OCI-LY7 (cell line): ENCODE results near the gene FBP1. TPM values are rescaled to one million over a fixed set of nuclear protein-coding genes. Genes with fewer than 3 reads are reported as not detected.
A peak's percentile ranks its signal among the peaks of the same experiment; 100 is the strongest.

Source experiments
- Bru-seq: library from RNA; stranded (reverse); fragments of 400-500 nt; gene quantifications from one replicate; lab custom pipeline; 2021; lab: Mats Ljungman, UMichigan
- BruChase-seq, 2 experiments: library from RNA; stranded (reverse); fragments of 400-500 nt; gene quantifications; one replicate each; lab custom pipeline; 2021; lab: Mats Ljungman, UMichigan
- BruUV-seq: library from RNA; stranded (reverse); fragments of 400-500 nt; replicated peaks from 2 replicates; lab custom pipeline; 2021; lab: Mats Ljungman, UMichigan
- CTCF ChIA-PET: fragments of 300-600 bp; sonication (Branson Sonifier 250); formaldehyde crosslinking; loops from one replicate; lab custom pipeline; 2022; ENCODE audit warnings: antibody characterized with exemption; ENCODE audit not compliant: unreplicated experiment; lab: Charles Lee
- POLR2A ChIA-PET: fragments of 300-600 bp; sonication (Branson Sonifier 250); formaldehyde crosslinking; loops from one replicate; lab custom pipeline; 2022; ENCODE audit warnings: antibody characterized with exemption; lab: Charles Lee
- DNase-seq: peaks from one replicate; pipeline ENCODE4 v3.0.0-alpha.2; 2015; ENCODE audit warnings: low spot score
- H2AFZ ChIP-seq: fragments of 200-600 bp; sonication (generic), shearing (Covaris generic); 2 replicates; pipeline ENCODE4 v1.6.1; 2014; ENCODE audit warnings: mild to moderate bottlenecking, antibody characterized with exemption, low read length, moderate library complexity
- H3K27ac ChIP-seq: fragments of 200-600 bp; sonication (generic); 2 replicates; pipeline ENCODE4 v1.5.1; 2014; ENCODE audit warnings: mixed run types, low read depth, mild to moderate bottlenecking, moderate library complexity, low read length, inconsistent platforms; ENCODE audit not compliant: poor library complexity, severe bottlenecking
- H3K36me3 ChIP-seq: fragments of 200-600 bp; sonication (generic); 2 replicates; pipeline ENCODE4 v1.6.1; 2014; ENCODE audit warnings: mild to moderate bottlenecking, antibody characterized with exemption, low read length, moderate library complexity, mixed read lengths; ENCODE audit not compliant: insufficient read depth
- H3K4me1 ChIP-seq: fragments of 200-600 bp; sonication (generic); 2 replicates; pipeline ENCODE4 v1.5.1; 2014; ENCODE audit warnings: mild to moderate bottlenecking, low read length; ENCODE audit not compliant: insufficient read depth, poor library complexity, severe bottlenecking
- H3K4me2 ChIP-seq: fragments of 200-600 bp; sonication (generic); 2 replicates; pipeline ENCODE4 v1.6.1; 2014; ENCODE audit warnings: mild to moderate bottlenecking, low read length
- H3K4me3 ChIP-seq: fragments of 200-600 bp; sonication (generic); 2 replicates; pipeline ENCODE4 v1.5.1; 2014; ENCODE audit warnings: mild to moderate bottlenecking, low read depth, low read length; ENCODE audit not compliant: poor library complexity, severe bottlenecking
- H3K79me2 ChIP-seq: fragments of 200-600 bp; sonication (generic); 2 replicates; pipeline ENCODE4 v1.6.1; 2016; ENCODE audit warnings: low read depth, mild to moderate bottlenecking, low read length, moderate library complexity, mixed read lengths; ENCODE audit not compliant: insufficient read depth
- H3K9me2 ChIP-seq: fragments of 200-600 bp; sonication (generic); 2 replicates; pipeline ENCODE4 v1.6.1; 2016; ENCODE audit warnings: mild to moderate bottlenecking, low read length, mixed read lengths; ENCODE audit not compliant: insufficient read depth
- H3K9me3 ChIP-seq: fragments of 200-600 bp; sonication (generic); 2 replicates; pipeline ENCODE4 v1.6.1; 2014; ENCODE audit warnings: mild to moderate bottlenecking, mixed run types, low read length, mixed read lengths
- H4K20me1 ChIP-seq: fragments of 200-600 bp; sonication (generic); 2 replicates; pipeline ENCODE4 v1.6.1; 2014; ENCODE audit warnings: mild to moderate bottlenecking, antibody characterized with exemption, low read length, moderate library complexity, mixed read lengths; ENCODE audit not compliant: insufficient read depth
- EZH2phosphoT487 ChIP-seq: fragments of 200-600 bp; sonication (generic); IDR thresholded peaks from 2 replicates; pipeline ENCODE4 v1.6.1; 2018; ENCODE audit warnings: low read depth, borderline replicate concordance, mild to moderate bottlenecking, mixed run types, antibody characterized with exemption, low read length, moderate library complexity, mixed read lengths
- intact Hi-C: fragments of 100-400 bp; cut with micrococcal nuclease; formaldehyde crosslinking; loops from one replicate; pipeline ENCODE4 v1.10.0; 2022; ENCODE audit not compliant: unreplicated experiment
- long read RNA-seq: library from polyadenylated mRNA; stranded (forward); transcript quantifications from one replicate; pipeline ENCODE4 v2.0.0, GENCODE V29; 2022
- total RNA-seq, 2 experiments: library from RNA; depleted of rRNA in 1 of 2; stranded (reverse); fragments of >200 nt in 1 of 2; shearing (Covaris generic) in 1 of 2; gene quantifications; 2 replicates each; pipeline ENCODE4 v1.2.3, GENCODE V29; 2014 to 2022
- TF ChIP-seq, protein P1 (sequence below): fragments of 200-600 bp; sonication (generic); conservative IDR thresholded peaks from 2 replicates; pipeline ENCODE4 v1.5.1; 2014; ENCODE audit warnings: mild to moderate bottlenecking, antibody characterized with exemption, low read length, moderate library complexity, mixed read lengths

FBP1 gene
- total RNA-seq (2014; rRNA removed; shearing (Covaris generic)) (70.0 and 79.1 TPM in 2 replicates), total RNA-seq (2022) (63.9 and 94.1 TPM in 2 replicates), Bru-seq, nascent RNA (percentile 44 among the genes with signal in this experiment), BruChase-seq, experiment 1, labeled RNA remaining after a 6-hour chase (percentile 45 among the genes with signal in this experiment), BruChase-seq, experiment 2, labeled RNA remaining after a 2-hour chase (percentile 42 among the genes with signal in this experiment)
- long read RNA-seq, partial matches to known transcripts, result 93 of 100 reads
- long read RNA-seq, other reads (novel, unspliced or antisense), result 6 of 100 reads

DNA sequence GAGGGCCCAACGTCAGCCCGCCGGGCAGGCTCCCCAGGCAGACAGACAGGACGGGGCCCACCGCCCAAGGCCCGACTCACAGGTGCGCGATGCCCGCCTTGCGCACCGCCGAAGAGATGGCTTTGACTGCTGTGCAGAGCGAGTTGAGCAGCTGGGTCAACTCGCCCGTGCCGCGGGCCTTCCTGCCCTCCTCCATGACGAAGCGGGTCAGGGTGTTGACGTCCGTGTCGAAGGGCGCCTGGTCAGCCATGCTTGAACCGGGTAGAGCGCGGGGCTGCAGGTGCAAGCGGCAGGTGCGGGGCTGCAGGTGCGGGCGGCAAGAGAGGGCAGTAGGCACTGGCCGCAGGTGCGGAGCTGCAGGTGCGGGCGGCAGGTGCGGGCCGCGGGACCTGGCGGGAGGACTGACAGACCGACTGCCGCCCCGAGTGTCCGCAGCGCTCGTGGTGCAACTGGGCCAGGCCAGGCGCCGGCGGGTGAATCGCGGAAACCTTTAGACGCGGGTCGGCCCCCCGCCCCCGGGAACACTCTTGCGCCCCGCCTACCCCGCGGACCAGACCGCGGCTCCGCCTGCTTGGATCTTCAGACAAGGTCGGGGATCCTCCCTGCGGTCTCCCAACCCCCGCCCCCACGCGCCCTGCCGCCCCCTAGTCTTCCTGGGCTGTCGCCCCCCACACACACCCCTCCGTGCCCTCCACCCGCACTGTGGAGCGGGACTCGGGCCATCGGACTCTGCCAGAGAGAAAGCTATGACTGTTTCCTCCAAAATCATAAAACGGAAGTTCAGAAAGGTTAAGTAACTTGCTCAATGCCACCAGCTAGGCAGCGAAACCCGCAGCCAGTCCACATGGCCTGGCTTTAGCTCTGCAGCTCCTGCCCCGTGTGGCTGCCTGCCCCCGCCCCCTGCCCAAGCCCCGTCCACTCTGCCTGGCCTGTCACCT is at the start of gene FBP1:
Gene FBP1, minus strand, starts transcription at position 458 of the 938 bp plus-strand sequence. Its CDS starts 208 bp downstream, at position 250.
- no peaks in the 10 kb centered on the region for H3K9me3 ChIP-seq
- no peaks in the 10 kb centered on the region for H4K20me1 ChIP-seq
- no peak within 1 kb of the TSS for H3K27ac ChIP-seq
- H3K4me3 ChIP-seq, result no peak within 1 kb of the TSS
- DNase-seq, result no peak
- no peaks in the 10 kb centered on the region for H3K9me2 ChIP-seq
- no peaks in the 10 kb centered on the region for H3K36me3 ChIP-seq
- TF ChIP-seq, protein P1, sequence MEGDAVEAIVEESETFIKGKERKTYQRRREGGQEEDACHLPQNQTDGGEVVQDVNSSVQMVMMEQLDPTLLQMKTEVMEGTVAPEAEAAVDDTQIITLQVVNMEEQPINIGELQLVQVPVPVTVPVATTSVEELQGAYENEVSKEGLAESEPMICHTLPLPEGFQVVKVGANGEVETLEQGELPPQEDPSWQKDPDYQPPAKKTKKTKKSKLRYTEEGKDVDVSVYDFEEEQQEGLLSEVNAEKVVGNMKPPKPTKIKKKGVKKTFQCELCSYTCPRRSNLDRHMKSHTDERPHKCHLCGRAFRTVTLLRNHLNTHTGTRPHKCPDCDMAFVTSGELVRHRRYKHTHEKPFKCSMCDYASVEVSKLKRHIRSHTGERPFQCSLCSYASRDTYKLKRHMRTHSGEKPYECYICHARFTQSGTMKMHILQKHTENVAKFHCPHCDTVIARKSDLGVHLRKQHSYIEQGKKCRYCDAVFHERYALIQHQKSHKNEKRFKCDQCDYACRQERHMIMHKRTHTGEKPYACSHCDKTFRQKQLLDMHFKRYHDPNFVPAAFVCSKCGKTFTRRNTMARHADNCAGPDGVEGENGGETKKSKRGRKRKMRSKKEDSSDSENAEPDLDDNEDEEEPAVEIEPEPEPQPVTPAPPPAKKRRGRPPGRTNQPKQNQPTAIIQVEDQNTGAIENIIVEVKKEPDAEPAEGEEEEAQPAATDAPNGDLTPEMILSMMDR, result no peak
- TF ChIP-seq EZH2phosphoT487, result no peak
- ChIA-PET CTCF (no interaction called here), POLR2A (no interaction called here)
- H3K4me1 ChIP-seq, result no peaks in the 10 kb centered on the region
- H3K4me2 ChIP-seq, result peak within 1 kb of the TSS; percentile 11; the same call in 1 of the 2 replicates
- intact Hi-C loops, result no loop called here
- no peaks in the 10 kb centered on the region for H3K79me2 ChIP-seq
- no TSS peak for BruUV-seq
- no peak within 1 kb of the TSS for H2AFZ ChIP-seq

DNA sequence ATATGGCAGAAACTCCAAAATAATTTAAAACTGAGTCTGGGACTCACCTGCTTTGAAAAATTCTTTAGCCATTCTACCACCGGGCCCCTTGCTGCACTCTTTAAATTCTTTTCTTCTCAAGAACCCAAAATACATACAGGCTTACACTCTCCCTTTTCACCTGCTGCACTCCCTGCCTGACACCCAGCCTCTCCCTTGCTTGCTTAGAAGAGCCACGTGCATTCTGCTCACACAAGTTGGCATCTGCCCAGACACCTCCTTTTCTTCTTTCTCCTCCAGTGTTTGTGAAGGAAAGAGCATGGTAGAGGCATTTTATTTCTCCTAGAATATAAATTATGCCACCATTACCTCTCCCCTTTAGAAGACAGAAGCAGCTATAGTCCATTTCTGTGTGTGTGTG is 48.1 kb upstream of the FBP1 start:
- DNase-seq, result no peak
- CTCF ChIA-PET, result no interaction called here
- Histone ChIP-seq H3K9me2 (no peaks in the 10 kb centered on the region), H4K20me1 (no peaks in the 10 kb centered on the region), H3K4me3 (no peak overlapping the region), H2AFZ (no peak overlapping the region), H3K4me1 (no peaks in the 10 kb centered on the region), H3K79me2 (no peaks in the 10 kb centered on the region), H3K27ac (no peak overlapping the region), H3K9me3 (no peaks in the 10 kb centered on the region), H3K36me3 (no peaks in the 10 kb centered on the region), H3K4me2 (no peak overlapping the region)
- POLR2A ChIA-PET, result interaction anchor here (1.5 kb wide), 1 partner anchor 307 kb away, joined by 4 read pairs; no protein-coding TSS in a partner anchor
- BruUV-seq, result no TSS peak
- no peak for TF ChIP-seq EZH2phosphoT487
- TF ChIP-seq, protein P1, result no peak
- intact Hi-C loops, result no loop called here
